ENCODE data around the gene HSPA8. TPM values are rescaled to one million over a fixed set of nuclear protein-coding genes. Genes with fewer than 3 reads are reported as not detected.

Gene HSPA8
- total RNA-seq, 1 donor from 2014 or later: 1,349 TPM

DNA sequence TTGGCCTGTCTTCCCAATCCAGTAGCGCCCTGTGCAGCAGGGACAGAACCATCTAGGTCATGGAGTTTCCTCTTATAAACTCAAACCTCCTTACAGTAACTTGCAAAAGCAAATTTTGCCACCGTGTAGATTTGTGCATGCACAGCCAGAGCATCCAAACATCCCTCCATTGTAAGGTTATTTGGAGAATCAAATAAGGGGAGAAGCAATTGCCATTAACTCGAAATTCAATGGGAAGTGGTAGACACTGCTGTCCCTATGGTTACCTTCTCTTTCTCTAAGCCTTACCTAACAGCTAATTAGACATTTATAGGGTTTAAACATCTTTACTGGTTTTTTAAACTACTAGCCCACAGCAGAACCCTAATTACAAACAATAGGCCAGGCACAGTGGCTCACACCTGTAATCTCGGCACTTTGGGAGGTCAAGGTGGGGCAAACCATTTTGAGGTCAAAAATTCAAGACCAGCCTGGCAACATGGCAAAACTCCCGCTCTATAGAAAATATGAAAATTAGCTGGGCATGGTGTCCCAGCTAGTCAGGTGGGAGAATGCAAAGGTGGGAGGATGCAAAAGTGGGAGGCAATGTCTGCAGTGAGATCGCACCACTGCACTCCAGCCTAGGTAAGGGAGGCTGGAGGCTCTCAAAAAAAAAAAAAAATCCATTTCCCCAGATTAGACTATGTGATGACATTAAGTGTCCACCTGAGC, 6.6 kb downstream of the HSPA8 start:
- intact Hi-C loops (cut with DNase I): no loop called here
- DNase-seq (ENCODE audit: missing footprints): no peak
- no peak for ATAC-seq

DNA sequence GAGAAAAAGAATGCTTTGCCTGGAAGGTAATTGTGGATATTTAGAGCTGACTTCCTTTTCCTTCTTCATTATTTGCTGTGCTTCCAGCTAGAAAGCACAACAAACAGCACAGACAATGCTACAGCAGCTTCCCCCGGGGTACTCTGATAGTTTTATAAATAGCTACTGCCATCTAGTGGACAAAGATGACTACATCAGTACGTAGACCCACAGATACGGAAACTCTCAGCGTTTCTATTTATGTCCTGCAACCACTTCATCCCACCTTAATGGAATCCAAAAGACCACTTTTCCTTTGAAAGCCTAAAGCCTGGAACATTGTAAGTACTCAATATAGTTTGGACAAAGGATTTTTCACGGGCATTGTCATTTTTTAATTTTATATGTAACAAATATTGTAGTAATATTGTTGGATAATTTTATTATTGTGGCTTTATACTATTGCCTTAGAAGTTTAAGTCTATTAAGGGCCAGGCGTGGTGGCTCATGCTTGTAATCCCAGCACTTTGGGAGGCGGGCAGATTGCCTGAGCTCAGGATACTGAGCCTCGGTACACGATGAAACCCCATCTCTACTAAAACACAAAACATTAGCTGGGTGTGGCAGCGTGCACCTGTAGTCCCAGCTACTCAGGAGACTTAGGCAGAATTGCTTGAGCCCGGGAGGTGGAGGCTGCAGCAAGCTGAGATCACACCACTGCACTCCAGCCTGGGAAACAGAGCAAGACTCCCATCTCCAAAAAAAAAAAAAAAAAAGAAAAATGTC, 7.5 kb downstream of the HSPA8 start:
- peak; percentile 85 for ATAC-seq
- intact Hi-C loops (cut with DNase I): no loop called here
- DNase-seq (ENCODE audit: missing footprints): no peak

DNA sequence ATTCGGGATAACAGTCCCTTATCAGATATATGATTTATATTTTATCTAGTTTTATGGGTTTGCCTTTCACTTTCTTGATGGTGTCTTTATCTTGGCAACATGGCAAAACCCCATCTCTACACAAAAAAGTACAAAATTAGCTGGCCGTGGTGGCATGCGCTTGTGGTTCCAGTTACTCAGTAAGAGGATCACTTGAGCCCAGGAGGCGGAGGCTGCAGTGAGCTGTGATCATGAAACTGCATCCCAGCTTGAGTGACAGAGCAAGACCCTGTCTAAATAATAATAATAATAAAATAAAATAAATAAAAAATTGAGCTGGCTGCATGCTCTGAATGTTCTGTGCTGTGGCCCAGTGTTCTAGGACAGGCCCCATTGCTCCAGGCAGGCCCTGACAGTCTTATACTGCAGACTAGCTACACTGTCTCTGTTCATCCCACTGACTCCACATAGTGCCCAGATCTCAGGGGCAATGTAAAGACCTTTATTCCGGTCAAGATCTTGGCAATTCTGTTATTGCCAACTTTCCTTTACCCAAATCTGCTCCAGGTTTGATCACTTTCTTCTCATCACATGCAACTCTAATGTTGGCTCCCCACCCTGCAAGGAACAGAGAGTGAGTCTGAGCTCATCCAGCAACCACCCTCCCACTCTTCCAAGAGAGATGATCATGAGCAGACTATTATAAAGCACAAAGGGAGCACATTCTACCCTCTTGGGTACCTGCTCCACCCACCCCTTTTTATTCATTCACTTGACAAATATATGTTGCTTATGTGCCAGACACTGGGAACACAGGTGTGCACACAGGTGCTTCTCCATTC, 8.8 kb downstream of the HSPA8 start:
- DNase-seq (ENCODE audit: missing footprints) (no peak), ATAC-seq (no peak)
- intact Hi-C loops (cut with DNase I): no loop called here

DNA sequence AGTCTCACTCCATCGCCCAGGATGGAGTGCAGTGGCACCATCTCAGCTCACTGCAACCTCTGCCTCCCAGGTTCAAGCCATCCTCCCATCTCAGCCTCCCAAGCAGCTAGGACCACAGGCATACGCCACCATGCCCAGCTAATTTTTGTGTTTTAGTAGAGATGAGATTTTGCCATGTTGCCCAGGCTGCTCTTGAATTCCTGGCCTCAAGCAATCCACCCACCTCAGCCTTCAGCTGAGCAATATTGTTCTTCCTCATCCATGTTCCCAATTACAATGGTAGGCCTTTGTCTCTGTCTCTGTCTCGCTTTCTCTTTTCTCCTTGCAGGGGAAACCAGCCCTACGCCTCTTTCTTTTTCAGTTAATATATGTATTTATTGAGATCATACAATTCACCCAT, 10.3 kb downstream of the HSPA8 start:
- intact Hi-C loops (cut with DNase I): no loop called here
- ATAC-seq (no peak), DNase-seq (ENCODE audit: missing footprints) (no peak)

DNA sequence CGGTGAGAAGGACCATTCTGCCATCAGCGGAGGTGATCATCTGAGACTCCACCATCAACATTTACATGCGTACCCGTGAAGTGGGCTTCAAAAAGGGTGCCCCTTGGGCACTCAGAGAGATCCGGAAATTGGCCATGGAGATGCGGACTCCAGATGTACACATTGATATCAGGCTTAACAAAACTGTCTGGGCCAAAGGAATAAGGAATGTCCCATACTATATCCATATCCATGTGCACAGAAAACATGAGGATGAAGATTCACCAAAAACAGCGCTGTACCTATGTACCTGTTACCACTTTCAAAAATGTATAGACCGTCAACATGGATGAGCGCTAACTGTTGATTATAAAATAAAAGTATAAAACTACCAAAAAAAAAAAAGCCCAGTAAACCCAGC, 10.8 kb downstream of the HSPA8 start:
- ATAC-seq: no peak
- intact Hi-C loops (cut with DNase I): no loop called here
- no peak for DNase-seq (ENCODE audit: missing footprints)

DNA sequence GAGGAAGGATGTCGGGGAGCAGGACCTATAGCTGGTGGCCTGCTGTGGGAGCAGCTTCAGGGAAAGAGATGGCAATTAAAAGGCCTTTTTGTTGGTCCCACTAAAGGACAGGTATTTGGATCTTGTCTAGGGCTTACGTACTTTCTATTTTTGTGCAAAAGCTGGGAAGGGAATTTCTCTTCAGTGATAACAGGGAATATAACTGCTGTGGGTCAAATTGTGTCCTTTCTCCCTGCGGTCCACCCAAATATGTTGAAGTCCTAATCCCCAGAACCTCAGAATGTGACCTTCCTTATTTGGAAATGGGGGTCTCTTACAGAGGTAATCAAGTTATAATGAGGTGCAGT, 14.0 kb downstream of the HSPA8 start:
- DNase-seq (ENCODE audit: missing footprints) (no peak), ATAC-seq (no peak)
- intact Hi-C loops (cut with DNase I): no loop called here

DNA sequence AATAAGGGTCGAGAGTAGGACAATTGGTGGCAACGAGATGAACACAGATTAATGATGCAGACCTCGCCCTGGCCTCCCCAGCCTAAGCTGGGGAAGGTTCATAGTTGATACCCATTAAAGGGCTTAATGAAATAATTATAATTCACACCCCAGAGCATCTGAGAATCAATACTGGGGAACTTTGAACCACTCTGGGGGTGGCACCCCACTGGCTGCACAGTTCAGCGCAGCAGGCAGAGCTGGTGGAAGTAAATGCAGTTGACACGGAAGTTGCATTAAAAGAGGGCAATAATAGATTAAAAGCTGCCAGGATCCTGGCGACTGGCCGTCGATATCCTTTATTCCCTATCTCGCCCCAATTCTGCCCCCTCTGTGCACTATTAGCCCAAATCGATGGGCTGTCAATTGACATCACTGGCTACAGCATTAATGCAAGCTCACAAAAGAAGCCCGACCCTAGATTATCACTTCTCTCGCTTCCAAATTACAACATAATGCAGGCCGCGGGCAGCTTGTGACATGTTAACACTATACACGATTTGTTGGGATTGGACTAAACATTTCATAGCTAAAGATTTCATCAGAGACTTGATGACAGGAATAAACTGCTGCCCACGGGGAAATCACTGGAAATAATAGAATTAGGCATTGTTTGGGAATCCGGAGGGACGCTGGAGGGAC, 14.5 kb downstream of the HSPA8 start:
- no peak for DNase-seq (ENCODE audit: missing footprints)

DNA sequence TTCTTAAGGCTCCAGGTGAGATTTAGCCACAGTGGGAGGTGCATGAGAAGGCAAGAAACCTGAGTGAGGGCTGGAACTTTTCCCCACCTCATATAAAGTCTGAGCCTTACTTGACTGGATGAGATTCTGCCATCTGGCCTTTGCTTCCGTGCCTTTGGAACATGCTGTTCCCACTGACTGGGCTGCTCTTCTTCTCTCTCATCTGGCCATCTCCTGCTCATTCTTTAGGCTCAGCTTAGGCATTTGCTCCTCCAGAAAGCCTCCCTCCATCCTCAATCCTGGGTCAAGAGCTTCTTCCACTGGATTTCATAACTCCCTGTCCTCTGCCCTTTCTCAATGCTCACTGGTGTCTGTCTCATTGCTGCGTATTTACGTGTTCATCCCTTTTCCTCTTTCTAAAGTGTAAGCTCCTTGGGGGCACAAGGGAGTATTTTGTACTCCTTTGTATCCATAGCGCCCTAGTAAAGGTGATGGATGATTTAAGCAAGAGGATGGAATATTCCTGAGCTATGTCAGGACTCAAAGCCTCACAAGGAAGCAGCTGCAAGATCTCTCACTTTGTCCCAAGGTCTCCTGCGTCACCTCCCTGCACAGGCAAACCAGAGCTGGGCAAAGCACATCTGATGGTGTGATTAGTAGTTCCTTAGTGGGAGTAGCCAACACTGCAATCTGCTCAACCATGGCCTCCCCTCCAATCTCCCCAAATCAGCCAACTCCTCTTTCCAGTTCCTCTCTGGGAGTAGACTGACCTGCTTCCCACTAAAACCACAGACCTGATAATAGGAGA, 15.3 kb downstream of the HSPA8 start:
- no peak for ATAC-seq
- no peak for DNase-seq (ENCODE audit: missing footprints)
- intact Hi-C loops (cut with DNase I): no loop called here

More for the DNA sequence above, 14.5 kb downstream of the HSPA8 start:
- no peak for ATAC-seq
- intact Hi-C loops (cut with DNase I): no loop called here

DNA sequence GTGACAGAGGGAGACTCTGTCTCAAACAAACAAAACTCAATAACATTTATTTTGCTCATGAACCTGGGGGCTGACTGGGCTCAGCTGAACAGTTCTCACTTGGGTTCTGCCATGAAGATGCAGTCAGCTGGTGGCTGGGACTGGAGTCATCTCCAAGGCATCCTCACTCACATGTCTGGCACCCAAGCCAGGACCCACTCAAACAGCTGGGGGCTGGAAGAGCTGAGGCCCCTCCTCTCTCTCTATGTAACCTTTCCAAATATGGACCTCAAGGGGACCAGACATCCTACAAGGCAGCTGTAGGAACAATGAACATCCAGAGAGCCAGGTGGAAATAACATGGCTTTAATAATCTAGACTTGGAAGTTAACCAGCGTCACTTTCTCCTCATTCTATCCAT, 16.8 kb downstream of the HSPA8 start:
- intact Hi-C loops (cut with DNase I): no loop called here
- ATAC-seq (no peak), DNase-seq (ENCODE audit: missing footprints) (no peak)

DNA sequence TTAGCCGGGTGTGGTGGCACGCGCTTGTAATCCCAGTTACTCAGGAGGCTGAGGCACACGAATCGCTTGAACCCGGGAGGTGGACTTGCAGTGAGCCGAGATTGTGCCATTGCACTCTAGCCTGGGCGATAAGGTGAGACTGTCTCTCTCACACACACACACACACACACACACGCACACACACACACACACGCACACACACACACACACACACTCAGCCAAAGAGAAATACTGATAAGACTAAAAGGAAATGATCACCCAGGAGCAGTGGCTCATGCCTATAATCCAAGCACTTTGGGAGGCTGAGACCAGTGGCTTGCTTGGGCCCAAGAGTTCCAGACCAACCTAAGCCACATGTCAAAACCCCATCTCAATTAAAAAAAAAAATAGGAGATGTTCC, 20.8 kb downstream of the HSPA8 start:
- ATAC-seq (no peak), DNase-seq (ENCODE audit: missing footprints) (no peak)
- intact Hi-C loops (cut with DNase I): no loop called here

DNA sequence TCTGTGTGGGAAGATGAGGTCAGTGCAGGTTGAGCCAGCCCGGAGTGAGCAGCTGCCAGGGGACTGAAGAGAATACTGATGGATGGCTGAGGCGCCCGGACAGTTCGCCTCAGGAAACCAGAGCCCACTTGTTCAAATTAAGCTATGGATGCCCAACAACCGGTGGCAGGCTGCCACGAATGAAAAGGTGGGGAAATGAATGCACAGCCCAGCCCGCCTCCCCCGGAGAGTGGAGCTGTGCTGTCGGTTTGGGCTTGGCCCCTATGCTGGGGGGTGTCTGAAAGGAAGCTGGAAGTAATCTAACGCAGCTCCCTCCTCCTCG, 21.9 kb downstream of the HSPA8 start:
- no peak for ATAC-seq
- intact Hi-C loops (cut with DNase I): no loop called here
- no peak for DNase-seq (ENCODE audit: missing footprints)

DNA sequence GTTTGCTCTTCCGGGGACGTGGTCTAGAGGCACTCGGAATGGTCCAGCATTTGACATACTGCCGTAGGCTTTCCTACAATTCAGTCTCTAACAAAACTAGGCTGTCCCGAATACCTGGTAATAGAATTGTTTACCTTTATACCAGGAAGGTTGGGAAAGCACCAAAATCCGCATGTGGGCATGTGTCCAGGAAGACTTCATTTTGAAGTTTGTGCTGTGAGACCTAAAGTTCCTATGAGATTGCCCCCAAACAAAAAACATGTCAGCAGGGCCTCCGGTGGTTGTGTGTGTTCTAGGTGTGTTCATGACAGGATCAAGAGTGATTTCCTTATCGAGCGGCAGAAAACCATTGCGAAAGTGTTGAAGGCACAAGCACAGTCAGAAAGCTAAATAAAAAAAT, 26.1 kb downstream of the HSPA8 start:
- intact Hi-C loops (cut with DNase I): no loop called here
- ATAC-seq (no peak), DNase-seq (ENCODE audit: missing footprints) (no peak)

DNA sequence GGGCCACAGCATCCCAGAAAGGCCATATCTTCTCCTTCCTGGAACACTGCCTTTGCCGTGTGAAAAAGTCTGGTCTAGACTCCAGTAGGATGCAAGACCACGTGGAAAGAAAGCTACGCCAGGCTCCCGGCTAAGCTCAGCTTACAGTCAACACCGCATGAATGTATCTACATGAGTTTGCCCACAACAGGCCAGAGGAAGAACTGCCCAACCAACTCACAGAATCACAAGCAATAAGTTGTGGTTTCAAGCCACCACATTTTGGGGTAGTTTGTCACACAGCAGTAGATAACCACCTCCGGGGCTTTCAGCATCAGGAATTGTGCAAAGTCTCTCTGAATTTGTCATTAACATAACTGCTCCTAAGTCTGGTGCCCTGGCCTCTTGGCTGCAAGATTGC, 27.3 kb downstream of the HSPA8 start:
- intact Hi-C loops (cut with DNase I): no loop called here
- no peak for ATAC-seq
- DNase-seq (ENCODE audit: missing footprints): no peak

DNA sequence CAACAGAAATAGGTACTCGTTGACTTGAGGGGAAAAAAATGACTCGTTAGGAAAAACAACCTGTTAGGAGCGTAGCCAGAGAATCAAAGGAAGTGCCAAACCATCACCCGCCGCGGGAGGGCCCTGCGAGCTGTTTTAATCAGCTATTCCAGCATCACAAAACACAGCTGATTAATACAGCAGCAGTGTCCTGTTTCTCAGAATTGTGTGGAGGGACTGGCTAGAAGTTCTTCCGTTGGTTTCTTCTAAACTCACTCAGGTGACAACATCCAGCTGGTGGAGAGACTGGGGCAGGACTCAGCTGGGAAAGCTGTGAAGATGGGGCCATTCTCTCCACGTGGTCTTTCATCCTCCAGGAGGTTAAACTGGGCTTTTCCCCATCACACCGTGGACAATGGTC, 28.0 kb downstream of the HSPA8 start:
- intact Hi-C loops (cut with DNase I): no loop called here
- no peak for DNase-seq (ENCODE audit: missing footprints)
- no peak for ATAC-seq

DNA sequence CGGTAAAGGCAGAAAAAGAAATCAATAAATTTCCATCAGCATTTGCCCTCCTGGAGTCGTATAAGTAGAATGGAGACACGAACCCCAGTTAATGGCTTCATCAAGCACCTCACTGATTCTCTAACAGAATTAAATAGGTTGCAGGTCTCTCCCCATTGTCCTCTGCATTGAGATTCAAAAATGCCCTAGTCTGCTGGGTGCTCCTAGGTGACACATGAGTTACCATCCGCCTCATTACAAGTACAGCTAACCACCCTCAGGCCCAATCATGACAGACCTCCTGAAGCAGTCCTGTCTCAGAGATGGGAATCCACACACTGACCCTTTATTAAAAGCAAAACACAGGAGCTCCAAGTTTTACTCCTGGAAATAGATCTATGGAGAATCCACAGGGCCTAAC, 31.4 kb downstream of the HSPA8 start:
- ATAC-seq (no peak), DNase-seq (ENCODE audit: missing footprints) (no peak)
- intact Hi-C loops (cut with DNase I): no loop called here

DNA sequence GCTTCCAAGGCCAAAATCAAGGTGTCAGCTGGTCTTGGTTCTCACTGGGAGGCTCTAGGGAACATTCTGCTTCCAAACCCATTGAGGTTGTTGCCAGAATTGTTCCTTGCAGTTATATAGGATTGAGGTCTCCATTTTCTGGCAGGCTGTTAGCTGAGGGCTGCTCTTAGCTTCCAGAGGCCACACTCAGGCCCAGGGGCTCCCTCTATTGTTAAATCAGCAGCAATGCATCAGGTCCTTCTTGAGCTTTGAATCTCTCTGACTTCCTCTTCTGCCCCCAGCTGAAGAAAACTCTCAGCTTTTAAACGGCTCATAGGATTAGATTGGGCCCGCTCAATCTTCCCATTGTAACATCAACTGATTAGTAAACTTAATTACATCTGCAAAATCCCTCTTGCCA, 41.0 kb downstream of the HSPA8 start:
- no peak for ATAC-seq

DNA sequence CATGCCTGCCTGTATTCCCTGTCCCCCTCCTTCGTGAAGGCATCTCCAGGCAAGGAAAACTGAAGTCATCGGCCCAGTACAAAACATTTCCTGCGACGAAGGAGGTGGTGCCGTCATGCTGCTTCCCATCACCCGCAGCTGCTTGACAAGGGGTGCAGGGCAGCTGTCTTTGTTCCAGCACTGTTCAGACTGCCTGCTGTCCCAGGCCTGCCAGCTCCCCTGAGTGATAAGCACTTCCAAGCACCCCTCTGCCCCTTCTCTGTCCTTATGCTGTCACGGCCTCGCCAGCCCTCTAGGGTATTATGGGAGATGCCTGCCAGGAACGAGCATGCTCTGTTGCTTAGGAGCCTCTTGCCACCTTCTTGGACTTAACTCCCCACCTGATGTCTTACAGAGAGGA, 43.2 kb downstream of the HSPA8 start:
- DNase-seq (ENCODE audit: missing footprints): no peak
- intact Hi-C loops (cut with DNase I): no loop called here
- peak; percentile 83 for ATAC-seq

More for the DNA sequence above, 41.0 kb downstream of the HSPA8 start:
- DNase-seq (ENCODE audit: missing footprints): no peak
- intact Hi-C loops (cut with DNase I): loop anchor here (2.0 kb wide), 1 partner anchor 110 kb away; no protein-coding TSS in a partner anchor

DNA sequence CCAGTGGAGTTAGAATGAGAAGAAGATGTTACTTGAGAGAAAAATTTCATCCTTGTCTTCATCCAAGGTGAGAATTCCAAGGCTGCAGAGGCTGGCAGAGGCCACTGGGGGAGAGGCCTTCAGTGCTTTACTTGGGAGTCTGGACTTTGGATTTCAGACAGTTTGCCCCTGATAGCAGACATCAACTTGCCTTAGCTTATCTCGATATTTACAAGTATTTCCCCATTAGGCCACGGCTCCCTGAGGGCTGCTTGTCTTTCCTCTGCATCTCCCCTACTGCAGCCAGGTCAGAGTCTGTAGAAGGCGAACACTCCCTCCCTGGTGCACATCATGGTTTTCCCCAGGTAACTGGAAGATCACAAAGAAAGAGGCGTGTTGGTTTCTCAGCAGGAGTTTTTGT, 50.4 kb downstream of the HSPA8 start:
- ATAC-seq: no peak
- no peak for DNase-seq (ENCODE audit: missing footprints)
- intact Hi-C loops (cut with DNase I): no loop called here
